ENCODE measurements around the gene FASTK. TPM values are rescaled to one million over a fixed set of nuclear protein-coding genes. Genes with fewer than 3 reads are reported as not detected.
A peak's percentile ranks its signal among the peaks of the same experiment; 100 is the strongest.

The FASTK gene
- total RNA-seq, 4 donors from 2014 or later: 69.9 to 139 (median 79.7) TPM

GRCh38 chr7:151095828-151096475 lies 15.3 kb upstream of the FASTK start:
- no peaks in the 10 kb centered on the region for H3K27me3 ChIP-seq
- peak overlapping the region in 1 of 4 donors; percentile 28 for H3K27ac ChIP-seq
- H3K9me3 ChIP-seq: no peaks in the 10 kb centered on the region
- 76 to 79% methylated on average over 17 of the region's 17 CpGs for WGBS, 2 donors
- TF ChIP-seq EP300 (IDR thresholded peaks at IDR 0.05) (no peak), CTCF (IDR thresholded peaks at IDR 0.05) (no peak), POLR2A (IDR thresholded peaks at IDR 0.05) (no peak)
- H3K36me3 ChIP-seq: peaks cover 0 to 6% (median 0%) of the 10 kb centered on the region in 3 donors
- H3K4me3 ChIP-seq: no peak overlapping the region
- no peak for DNase-seq (ENCODE audit: low spot score in 2 of 2)
- H3K4me1 ChIP-seq: peaks cover 0 to 58% (median 3%) of the 10 kb centered on the region in 4 donors

GRCh38 chr7:151095123-151095797 lies 14.7 kb upstream of the FASTK start:
- H3K27ac ChIP-seq: peak overlapping the region in 2 of 4 donors; percentile 12 to 46
- H3K4me3 ChIP-seq: no peak overlapping the region
- no peaks in the 10 kb centered on the region for H3K27me3 ChIP-seq
- peaks cover 0 to 4% (median 0%) of the 10 kb centered on the region in 3 donors for H3K36me3 ChIP-seq
- TF ChIP-seq POLR2A (IDR thresholded peaks at IDR 0.05) (no peak), CTCF (IDR thresholded peaks at IDR 0.05) (no peak), EP300 (IDR thresholded peaks at IDR 0.05) (no peak)
- 65 to 67% methylated on average over 10 of the region's 10 CpGs for WGBS, 2 donors
- peaks cover 0 to 58% (median 4%) of the 10 kb centered on the region in 4 donors for H3K4me1 ChIP-seq
- no peaks in the 10 kb centered on the region for H3K9me3 ChIP-seq
- no peak for DNase-seq (ENCODE audit: low spot score in 2 of 2)

GRCh38 chr7:151094675-151095074 lies 14.1 kb upstream of the FASTK start:
- Histone ChIP-seq H3K4me1 (peaks cover 0 to 58% (median 8%) of the 10 kb centered on the region in 4 donors), H3K27me3 (no peaks in the 10 kb centered on the region), H3K27ac (peak overlapping the region in 1 of 4 donors; percentile 12), H3K36me3 (peaks cover 0 to 4% (median 0%) of the 10 kb centered on the region in 3 donors), H3K9me3 (no peaks in the 10 kb centered on the region), H3K4me3 (no peak overlapping the region)
- WGBS, 2 donors: 83 to 85% methylated on average over 5 of the region's 5 CpGs
- TF ChIP-seq CTCF (IDR thresholded peaks at IDR 0.05) (no peak), EP300 (IDR thresholded peaks at IDR 0.05) (no peak), POLR2A (IDR thresholded peaks at IDR 0.05) (no peak)
- DNase-seq (ENCODE audit: low spot score in 2 of 2): no peak

GRCh38 chr7:151093748-151094147 lies 13.1 kb upstream of the FASTK start:
- WGBS, 2 donors: 92 to 93% methylated on average over 6 of the region's 6 CpGs
- no peak for TF ChIP-seq POLR2A (IDR thresholded peaks at IDR 0.05)
- TF ChIP-seq CTCF (IDR thresholded peaks at IDR 0.05): no peak
- no peak for TF ChIP-seq EP300 (IDR thresholded peaks at IDR 0.05)

GRCh38 chr7:151091988-151092387 lies 11.4 kb upstream of the FASTK start:
- 89% methylated on average over 14 of the region's 14 CpGs for WGBS, 2 donors
- no peak for DNase-seq (ENCODE audit: low spot score in 2 of 2)
- no peak overlapping the region for H3K27ac ChIP-seq

More at GRCh38 chr7:151093748-151094147, 13.1 kb upstream of the FASTK start:
- Histone ChIP-seq H3K27me3 (no peaks in the 10 kb centered on the region), H3K36me3 (peaks cover 0 to 4% (median 0%) of the 10 kb centered on the region in 3 donors), H3K27ac (no peak overlapping the region), H3K4me3 (no peak overlapping the region), H3K9me3 (no peaks in the 10 kb centered on the region), H3K4me1 (peaks cover 0 to 64% (median 16%) of the 10 kb centered on the region in 4 donors)
- no peak for DNase-seq (ENCODE audit: low spot score in 2 of 2)

More at GRCh38 chr7:151091988-151092387, 11.4 kb upstream of the FASTK start:
- Histone ChIP-seq H3K9me3 (no peaks in the 10 kb centered on the region), H3K4me3 (no peak overlapping the region), H3K27me3 (no peaks in the 10 kb centered on the region), H3K4me1 (peaks cover 0 to 76% (median 27%) of the 10 kb centered on the region in 4 donors), H3K36me3 (peaks cover 0 to 4% (median 0%) of the 10 kb centered on the region in 3 donors)
- TF ChIP-seq POLR2A (IDR thresholded peaks at IDR 0.05): no peak
- no peak for TF ChIP-seq EP300 (IDR thresholded peaks at IDR 0.05)
- TF ChIP-seq CTCF (IDR thresholded peaks at IDR 0.05): no peak
